Mononuclear cell (primary cell): ENCODE measurements around the gene OSBPL9. TPM values are rescaled to one million over a fixed set of nuclear protein-coding genes. Genes with fewer than 3 reads are reported as not detected.
A peak's percentile ranks its signal among the peaks of the same experiment; 100 is the strongest.

ENCODE experiments used
- H3K27me3 ChIP-seq: 2 replicates; pipeline ENCODE4 v1.6.0; 2011; ENCODE audit warnings: low read length, control low read depth; ENCODE audit not compliant: insufficient read depth
- H3K4me1 ChIP-seq: 2 replicates; pipeline ENCODE4 v1.5.1; 2011; ENCODE audit warnings: mild to moderate bottlenecking, low read length, control low read depth; ENCODE audit not compliant: insufficient read depth
- H3K4me3 ChIP-seq: 2 replicates; pipeline ENCODE4 v1.5.1; 2011; ENCODE audit warnings: mild to moderate bottlenecking, low read length, moderate library complexity
- H3K9me3 ChIP-seq: 2 replicates; pipeline ENCODE4 v1.5.1; 2011; ENCODE audit warnings: low read depth, mild to moderate bottlenecking, control low read depth, low read length
- total RNA-seq: library from RNA; depleted of rRNA; stranded (reverse); fragments of >200 nt; gene quantifications from one replicate; pipeline ENCODE4 v1.2.3, GENCODE V29; 2012

The OSBPL9 gene
- total RNA-seq: 70.5 TPM

GRCh38 chr1:51616903-51617708, at the start of gene OSBPL9:
Gene OSBPL9 (plus strand): TSS chr1:51617092. CDS start chr1:51617111, 19 bp downstream.
- Histone ChIP-seq H3K27me3 (no peaks in the 10 kb centered on the region), H3K4me3 (peak within 1 kb of the TSS; percentile 86), H3K4me1 (peaks cover 30% of the 10 kb centered on the region), H3K9me3 (no peaks in the 10 kb centered on the region)

- no peaks in the 10 kb centered on the region for H3K9me3 ChIP-seq
- H3K4me3 ChIP-seq: no peak overlapping the region
- no peaks in the 10 kb centered on the region for H3K27me3 ChIP-seq
- H3K4me1 ChIP-seq: peaks cover 47% of the 10 kb centered on the region
Observed at GRCh38 chr1:51567653-51568052, 49.2 kb upstream of the OSBPL9 start.

- H3K4me3 ChIP-seq: no peak overlapping the region
- no peaks in the 10 kb centered on the region for H3K27me3 ChIP-seq
- peaks cover 47% of the 10 kb centered on the region for H3K4me1 ChIP-seq
- no peaks in the 10 kb centered on the region for H3K9me3 ChIP-seq
Observed at GRCh38 chr1:51568231-51568935, 48.5 kb upstream of the OSBPL9 start.

- H3K9me3 ChIP-seq: no peaks in the 10 kb centered on the region
- H3K27me3 ChIP-seq: no peaks in the 10 kb centered on the region
- no peak overlapping the region for H3K4me3 ChIP-seq
- H3K4me1 ChIP-seq: peaks cover 41% of the 10 kb centered on the region
Observed at GRCh38 chr1:51569284-51570062, 47.4 kb upstream of the OSBPL9 start.

- H3K27me3 ChIP-seq: no peaks in the 10 kb centered on the region
- H3K4me3 ChIP-seq: no peak overlapping the region
- no peaks in the 10 kb centered on the region for H3K9me3 ChIP-seq
- peaks cover 39% of the 10 kb centered on the region for H3K4me1 ChIP-seq
Observed at GRCh38 chr1:51570063-51570710, 46.7 kb upstream of the OSBPL9 start.

GRCh38 chr1:51572365-51572764, 44.5 kb upstream of the OSBPL9 start:
- Histone ChIP-seq H3K27me3 (no peaks in the 10 kb centered on the region), H3K4me1 (peaks cover 61% of the 10 kb centered on the region), H3K4me3 (no peak overlapping the region)

GRCh38 chr1:51574796-51575195, 42.1 kb upstream of the OSBPL9 start:
- H3K4me1 ChIP-seq: peaks cover 59% of the 10 kb centered on the region
- no peak overlapping the region for H3K4me3 ChIP-seq
- no peaks in the 10 kb centered on the region for H3K27me3 ChIP-seq

More at GRCh38 chr1:51572365-51572764, 44.5 kb upstream of the OSBPL9 start:
- no peaks in the 10 kb centered on the region for H3K9me3 ChIP-seq

GRCh38 chr1:51575406-51576084, 41.3 kb upstream of the OSBPL9 start:
- Histone ChIP-seq H3K27me3 (no peaks in the 10 kb centered on the region), H3K4me1 (peaks cover 51% of the 10 kb centered on the region), H3K4me3 (no peak overlapping the region), H3K9me3 (no peaks in the 10 kb centered on the region)

More at GRCh38 chr1:51574796-51575195, 42.1 kb upstream of the OSBPL9 start:
- H3K9me3 ChIP-seq: no peaks in the 10 kb centered on the region

GRCh38 chr1:51576085-51576444, 40.8 kb upstream of the OSBPL9 start:
- H3K9me3 ChIP-seq: no peaks in the 10 kb centered on the region
- H3K27me3 ChIP-seq: no peaks in the 10 kb centered on the region
- no peak overlapping the region for H3K4me3 ChIP-seq
- peaks cover 46% of the 10 kb centered on the region for H3K4me1 ChIP-seq

GRCh38 chr1:51576923-51577322, 40.0 kb upstream of the OSBPL9 start:
- no peak overlapping the region for H3K4me3 ChIP-seq
- no peaks in the 10 kb centered on the region for H3K9me3 ChIP-seq
- no peaks in the 10 kb centered on the region for H3K27me3 ChIP-seq
- peaks cover 40% of the 10 kb centered on the region for H3K4me1 ChIP-seq

GRCh38 chr1:51578383-51579109, 38.3 kb upstream of the OSBPL9 start:
- Histone ChIP-seq H3K4me1 (peaks cover 40% of the 10 kb centered on the region), H3K27me3 (no peaks in the 10 kb centered on the region), H3K9me3 (no peaks in the 10 kb centered on the region), H3K4me3 (no peak overlapping the region)

- Histone ChIP-seq H3K27me3 (no peaks in the 10 kb centered on the region), H3K9me3 (no peaks in the 10 kb centered on the region), H3K4me3 (no peak overlapping the region), H3K4me1 (peaks cover 29% of the 10 kb centered on the region)
Observed at GRCh38 chr1:51581238-51581637, 35.7 kb upstream of the OSBPL9 start.

- peaks cover 6% of the 10 kb centered on the region for H3K4me1 ChIP-seq
- no peaks in the 10 kb centered on the region for H3K9me3 ChIP-seq
- no peak overlapping the region for H3K4me3 ChIP-seq
- no peaks in the 10 kb centered on the region for H3K27me3 ChIP-seq
Observed at GRCh38 chr1:51583532-51583931, 33.4 kb upstream of the OSBPL9 start.

GRCh38 chr1:51584021-51584420, 32.9 kb upstream of the OSBPL9 start:
- Histone ChIP-seq H3K27me3 (no peaks in the 10 kb centered on the region), H3K9me3 (no peaks in the 10 kb centered on the region), H3K4me3 (no peak overlapping the region), H3K4me1 (peaks cover 1% of the 10 kb centered on the region)
